ENCODE measurements around the gene TH.

The TH gene

GRCh38 chr11:2137202-2138067 is 34.2 kb downstream of the TH start:
- H3K4me1 ChIP-seq (ENCODE audit: control insufficient read depth, insufficient read depth, low read length) = no peaks in the 10 kb centered on the region
- H3K27me3 ChIP-seq (ENCODE audit: control insufficient read depth, insufficient read depth, low read length) = peaks cover 92% of the 10 kb centered on the region
- no peaks in the 10 kb centered on the region for H3K36me3 ChIP-seq (ENCODE audit: control insufficient read depth, insufficient read depth, low read length)
- no peak overlapping the region for H3K9ac ChIP-seq (ENCODE audit: low read depth, low read length)
- H3K9me3 ChIP-seq (ENCODE audit: control insufficient read depth, insufficient read depth, low read length) = no peaks in the 10 kb centered on the region
- H3K27ac ChIP-seq (ENCODE audit: low read depth, low read length) = no peak overlapping the region
- peak overlapping the region; percentile 51 for H3K4me3 ChIP-seq (ENCODE audit: low read depth, low read length)

- Histone ChIP-seq H3K36me3 (ENCODE audit: control insufficient read depth, insufficient read depth, low read length) (no peaks in the 10 kb centered on the region), H3K27me3 (ENCODE audit: control insufficient read depth, insufficient read depth, low read length) (peaks cover 87% of the 10 kb centered on the region), H3K9me3 (ENCODE audit: control insufficient read depth, insufficient read depth, low read length) (no peaks in the 10 kb centered on the region), H3K4me3 (ENCODE audit: low read depth, low read length) (peak overlapping the region; percentile 51), H3K4me1 (ENCODE audit: control insufficient read depth, insufficient read depth, low read length) (no peaks in the 10 kb centered on the region), H3K27ac (ENCODE audit: low read depth, low read length) (no peak overlapping the region), H3K9ac (ENCODE audit: low read depth, low read length) (no peak overlapping the region)
Measured at GRCh38 chr11:2136952-2137201, 34.7 kb downstream of the TH start.

DNA sequence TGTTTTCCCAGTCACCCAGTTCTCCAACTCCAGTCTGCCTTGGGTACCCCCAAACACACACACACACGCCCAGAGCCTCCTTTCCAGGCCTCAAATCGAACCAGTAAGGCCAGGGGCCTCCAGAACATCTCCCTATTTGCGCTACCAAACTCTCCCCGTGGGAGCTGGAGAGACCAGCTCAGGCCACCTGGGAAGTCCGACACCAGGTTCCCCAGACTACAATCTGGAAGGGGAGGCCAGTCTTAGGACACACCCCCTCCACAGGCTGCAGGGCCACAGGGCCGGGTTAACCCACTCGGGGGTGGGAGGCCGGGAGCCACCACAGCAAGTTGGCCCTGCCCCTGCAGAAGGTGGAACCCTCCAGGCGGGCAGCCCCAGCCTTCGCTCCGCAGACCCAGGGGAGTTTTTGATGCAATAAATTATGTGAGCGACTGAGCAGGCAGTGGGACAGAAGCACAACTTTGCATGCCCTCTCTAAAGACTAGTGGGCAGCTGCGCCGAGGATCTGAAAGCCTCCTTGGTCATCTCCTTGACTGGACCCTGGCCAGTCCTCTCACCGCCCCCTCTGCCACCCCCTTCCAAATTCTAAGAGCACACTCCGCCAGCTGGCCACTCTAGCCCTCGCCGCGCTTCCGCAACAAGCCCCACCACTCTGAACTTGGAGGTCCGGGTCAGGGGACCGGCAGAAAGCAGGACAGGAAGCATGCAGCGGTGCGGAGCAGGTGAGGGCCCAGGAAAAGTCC is 35.2 kb downstream of the TH start:
- H3K9ac ChIP-seq (ENCODE audit: low read depth, low read length) = no peak overlapping the region

GRCh38 chr11:2135648-2136201 is 35.9 kb downstream of the TH start:
- H3K4me1 ChIP-seq (ENCODE audit: control insufficient read depth, insufficient read depth, low read length) = no peaks in the 10 kb centered on the region
- no peak overlapping the region for H3K4me3 ChIP-seq (ENCODE audit: low read depth, low read length)
- H3K36me3 ChIP-seq (ENCODE audit: control insufficient read depth, insufficient read depth, low read length) = no peaks in the 10 kb centered on the region
- no peak overlapping the region for H3K9ac ChIP-seq (ENCODE audit: low read depth, low read length)
- H3K9me3 ChIP-seq (ENCODE audit: control insufficient read depth, insufficient read depth, low read length) = no peaks in the 10 kb centered on the region
- H3K27ac ChIP-seq (ENCODE audit: low read depth, low read length) = no peak overlapping the region
- peaks cover 78% of the 10 kb centered on the region for H3K27me3 ChIP-seq (ENCODE audit: control insufficient read depth, insufficient read depth, low read length)

More for the DNA sequence above, 35.2 kb downstream of the TH start:
- H3K4me3 ChIP-seq (ENCODE audit: low read depth, low read length) = peak overlapping the region; percentile 51; the same call in 1 of the 2 replicates
- H3K4me1 ChIP-seq (ENCODE audit: control insufficient read depth, insufficient read depth, low read length) = no peaks in the 10 kb centered on the region
- H3K27ac ChIP-seq (ENCODE audit: low read depth, low read length) = no peak overlapping the region
- no peaks in the 10 kb centered on the region for H3K36me3 ChIP-seq (ENCODE audit: control insufficient read depth, insufficient read depth, low read length)
- H3K9me3 ChIP-seq (ENCODE audit: control insufficient read depth, insufficient read depth, low read length) = no peaks in the 10 kb centered on the region
- peaks cover 85% of the 10 kb centered on the region for H3K27me3 ChIP-seq (ENCODE audit: control insufficient read depth, insufficient read depth, low read length)

- Histone ChIP-seq H3K27ac (ENCODE audit: low read depth, low read length) (no peak overlapping the region), H3K4me1 (ENCODE audit: control insufficient read depth, insufficient read depth, low read length) (no peaks in the 10 kb centered on the region), H3K9ac (ENCODE audit: low read depth, low read length) (no peak overlapping the region), H3K27me3 (ENCODE audit: control insufficient read depth, insufficient read depth, low read length) (peaks cover 72% of the 10 kb centered on the region), H3K9me3 (ENCODE audit: control insufficient read depth, insufficient read depth, low read length) (no peaks in the 10 kb centered on the region), H3K4me3 (ENCODE audit: low read depth, low read length) (no peak overlapping the region), H3K36me3 (ENCODE audit: control insufficient read depth, insufficient read depth, low read length) (no peaks in the 10 kb centered on the region)
Measured at GRCh38 chr11:2135018-2135569, 36.5 kb downstream of the TH start.

GRCh38 chr11:2134022-2135010 is 37.3 kb downstream of the TH start:
- no peaks in the 10 kb centered on the region for H3K4me1 ChIP-seq (ENCODE audit: control insufficient read depth, insufficient read depth, low read length)
- H3K9me3 ChIP-seq (ENCODE audit: control insufficient read depth, insufficient read depth, low read length) = no peaks in the 10 kb centered on the region
- H3K4me3 ChIP-seq (ENCODE audit: low read depth, low read length) = no peak overlapping the region
- no peak overlapping the region for H3K9ac ChIP-seq (ENCODE audit: low read depth, low read length)
- H3K27ac ChIP-seq (ENCODE audit: low read depth, low read length) = no peak overlapping the region
- H3K27me3 ChIP-seq (ENCODE audit: control insufficient read depth, insufficient read depth, low read length) = peaks cover 65% of the 10 kb centered on the region
- H3K36me3 ChIP-seq (ENCODE audit: control insufficient read depth, insufficient read depth, low read length) = no peaks in the 10 kb centered on the region

- Histone ChIP-seq H3K4me1 (ENCODE audit: control insufficient read depth, insufficient read depth, low read length) (no peaks in the 10 kb centered on the region), H3K4me3 (ENCODE audit: low read depth, low read length) (no peak overlapping the region), H3K27ac (ENCODE audit: low read depth, low read length) (no peak overlapping the region), H3K9ac (ENCODE audit: low read depth, low read length) (no peak overlapping the region), H3K9me3 (ENCODE audit: control insufficient read depth, insufficient read depth, low read length) (no peaks in the 10 kb centered on the region), H3K27me3 (ENCODE audit: control insufficient read depth, insufficient read depth, low read length) (peaks cover 57% of the 10 kb centered on the region), H3K36me3 (ENCODE audit: control insufficient read depth, insufficient read depth, low read length) (no peaks in the 10 kb centered on the region)
Measured at GRCh38 chr11:2133241-2134021, 38.2 kb downstream of the TH start.

- Histone ChIP-seq H3K36me3 (ENCODE audit: control insufficient read depth, insufficient read depth, low read length) (no peaks in the 10 kb centered on the region), H3K9ac (ENCODE audit: low read depth, low read length) (no peak overlapping the region), H3K27me3 (ENCODE audit: control insufficient read depth, insufficient read depth, low read length) (peaks cover 51% of the 10 kb centered on the region), H3K9me3 (ENCODE audit: control insufficient read depth, insufficient read depth, low read length) (no peaks in the 10 kb centered on the region), H3K4me1 (ENCODE audit: control insufficient read depth, insufficient read depth, low read length) (no peaks in the 10 kb centered on the region), H3K4me3 (ENCODE audit: low read depth, low read length) (no peak overlapping the region), H3K27ac (ENCODE audit: low read depth, low read length) (no peak overlapping the region)
Measured at GRCh38 chr11:2132874-2133240, 38.8 kb downstream of the TH start.

- Histone ChIP-seq H3K27me3 (ENCODE audit: control insufficient read depth, insufficient read depth, low read length) (peaks cover 45% of the 10 kb centered on the region), H3K9ac (ENCODE audit: low read depth, low read length) (no peak overlapping the region)
Measured at GRCh38 chr11:2132246-2132645, 39.4 kb downstream of the TH start.

More at GRCh38 chr11:2132246-2132645, 39.4 kb downstream of the TH start:
- H3K27ac ChIP-seq (ENCODE audit: low read depth, low read length) = no peak overlapping the region
- H3K4me1 ChIP-seq (ENCODE audit: control insufficient read depth, insufficient read depth, low read length) = no peaks in the 10 kb centered on the region
- no peaks in the 10 kb centered on the region for H3K9me3 ChIP-seq (ENCODE audit: control insufficient read depth, insufficient read depth, low read length)
- no peaks in the 10 kb centered on the region for H3K36me3 ChIP-seq (ENCODE audit: control insufficient read depth, insufficient read depth, low read length)
- no peak overlapping the region for H3K4me3 ChIP-seq (ENCODE audit: low read depth, low read length)

All from HUES48 (cell line).